Posterior vena cava (tissue), 2 donors: ENCODE data around the gene MACROD1. TPM values are rescaled to one million over a fixed set of nuclear protein-coding genes. Genes with fewer than 3 reads are reported as not detected.

ENCODE experiments used
- DNase-seq: peaks from one replicate; pipeline ENCODE4 v3.0.0-alpha.2; 2020; ENCODE audit warnings: low spot score
- intact Hi-C, 2 donors: fragments of 100-400 bp; cut with DNase I; formaldehyde crosslinking; loops; one replicate each; pipeline versions ENCODE4 v1.14.1 to v1.14.2; 2022 to 2023
- long read RNA-seq, 2 donors: library from polyadenylated mRNA; unstranded; transcript quantifications; one replicate each; pipeline ENCODE4 v2.0.0, GENCODE V29; 2020 to 2021
- total RNA-seq, 2 donors: library from RNA; stranded (reverse); fragmentation: NEBNext Ultra II Directional; extraction: Animal tissue kit (Norgen Biotek cat#: 25700); gene quantifications; one replicate each; pipeline ENCODE4 v1.2.1, GENCODE V29; 2021
- donor health status: DM: yes; HTN: yes; CAD: no.
- donor health status: DM: yes; HTN: yes; CAD: no.

MACROD1 gene
- 10 to 100 TPM; 15.9 to 16.8 TPM for total RNA-seq
- long read RNA-seq, donor 1, partial matches to known transcripts: 0 of 6 reads
- long read RNA-seq, donor 1, other reads (novel, unspliced or antisense): 2 of 6 reads
- long read RNA-seq, donor 2, transcript MACROD1-201 (11 exons, 1,205 nt): major isoform, 5 of 7 reads
- long read RNA-seq, donor 2, partial matches to known transcripts: 0 of 7 reads
- long read RNA-seq, donor 2, other reads (novel, unspliced or antisense): 2 of 7 reads

- intact Hi-C loops: no loop called here
- DNase-seq: peak; percentile 96
Measured at GRCh38 chr11:64165842-64166635, at the start of gene MACROD1. Gene MACROD1, minus strand, starts transcription at chr11:64166113. Its CDS starts 119 bp downstream, at chr11:64165994.

DNA sequence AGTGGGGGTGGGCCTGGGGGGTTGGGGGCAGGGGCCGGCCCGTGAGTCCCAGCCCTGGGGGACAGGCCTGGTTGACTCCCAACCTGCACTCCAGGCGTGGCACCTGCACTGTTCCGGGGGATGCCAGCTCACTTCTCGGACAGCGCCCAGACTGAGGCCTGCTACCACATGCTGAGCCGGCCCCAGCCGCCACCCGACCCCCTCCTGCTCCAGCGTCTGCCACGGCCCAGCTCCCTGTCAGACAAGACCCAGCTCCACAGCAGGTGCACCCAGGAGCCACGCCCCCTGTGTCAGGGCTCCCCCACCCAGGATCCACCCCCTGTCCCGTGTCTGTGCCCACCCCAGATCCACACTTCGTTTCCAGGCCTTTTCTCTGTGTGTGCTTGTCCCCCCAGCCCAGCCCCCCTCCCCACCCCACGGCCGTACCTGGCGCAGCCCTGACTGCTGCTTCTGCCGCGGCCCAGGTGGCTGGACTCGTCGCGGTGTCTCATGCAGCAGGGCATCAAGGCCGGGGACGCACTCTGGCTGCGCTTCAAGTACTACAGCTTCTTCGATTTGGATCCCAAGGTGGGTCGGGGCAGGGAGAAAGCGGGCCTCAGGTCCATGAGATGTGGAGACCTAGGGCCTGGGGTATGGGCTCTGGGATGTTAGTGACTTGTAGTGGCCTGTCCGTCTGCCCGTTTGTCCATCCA, 45.4 kb upstream of the MACROD1 start:
- intact Hi-C loops: no loop called here
- no peak for DNase-seq

DNA sequence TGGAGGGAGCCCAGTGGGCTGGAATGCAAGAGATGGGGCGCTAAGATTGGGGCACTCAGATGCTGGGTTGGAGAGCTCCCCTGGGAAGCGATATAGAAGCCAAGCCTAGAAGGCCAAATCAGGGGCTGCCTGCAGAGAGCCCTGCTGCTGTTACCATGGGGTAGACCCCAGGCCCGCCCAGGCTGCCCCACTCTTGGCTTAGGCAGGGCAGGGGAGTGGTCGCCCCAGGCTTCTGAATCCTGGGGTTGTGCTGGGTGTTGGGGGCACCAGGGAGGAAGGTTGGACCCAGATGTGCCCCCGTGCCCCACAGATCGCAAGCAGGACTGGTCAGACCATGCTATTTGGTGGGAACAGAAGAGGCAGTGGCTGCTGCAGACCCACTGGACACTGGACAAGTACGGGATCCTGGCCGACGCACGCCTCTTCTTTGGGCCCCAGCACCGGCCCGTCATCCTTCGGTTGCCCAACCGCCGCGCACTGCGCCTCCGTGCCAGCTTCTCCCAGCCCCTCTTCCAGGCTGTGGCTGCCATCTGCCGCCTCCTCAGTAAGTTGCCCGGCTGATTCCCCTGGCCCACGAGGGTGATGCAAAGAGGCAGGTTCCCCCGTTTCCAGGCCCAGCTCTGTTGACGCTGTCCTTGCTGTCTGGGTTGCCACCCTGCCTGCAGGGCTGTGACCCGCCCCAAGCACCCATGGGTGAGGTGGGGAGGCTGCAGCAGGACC, 44.5 kb upstream of the MACROD1 start:
- intact Hi-C loops: no loop called here
- no peak for DNase-seq

DNA sequence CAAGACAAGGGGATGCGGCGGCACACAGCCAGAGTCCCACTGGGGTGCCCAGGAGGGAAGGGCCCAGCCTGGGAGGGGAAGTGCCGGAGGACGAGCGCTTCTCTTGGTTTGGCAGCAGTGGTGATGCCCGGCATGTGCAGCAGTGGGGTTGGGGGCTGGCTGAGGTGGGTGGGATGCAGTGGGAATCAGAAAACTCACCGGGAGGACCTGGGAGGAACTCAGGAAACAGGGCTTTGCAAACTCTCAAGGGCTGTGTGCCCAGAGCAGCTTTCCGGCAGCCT, 43.6 kb upstream of the MACROD1 start:
- intact Hi-C loops: loop anchor here (5.0 to 10.0 kb wide), 2 partner anchors 85 to 93 kb away; partner anchors contain the start of genes CATSPERZ (in 1 of the 2) and KCNK4 (in 1 of the 2)
- DNase-seq: no peak

- intact Hi-C loops: loop anchor here (5.0 to 10.0 kb wide), 2 partner anchors 86 to 93 kb away; partner anchors contain the start of genes CATSPERZ (in 1 of the 2) and KCNK4 (in 1 of the 2)
Measured at GRCh38 chr11:64208796-64209562, 43.1 kb upstream of the MACROD1 start.

DNA sequence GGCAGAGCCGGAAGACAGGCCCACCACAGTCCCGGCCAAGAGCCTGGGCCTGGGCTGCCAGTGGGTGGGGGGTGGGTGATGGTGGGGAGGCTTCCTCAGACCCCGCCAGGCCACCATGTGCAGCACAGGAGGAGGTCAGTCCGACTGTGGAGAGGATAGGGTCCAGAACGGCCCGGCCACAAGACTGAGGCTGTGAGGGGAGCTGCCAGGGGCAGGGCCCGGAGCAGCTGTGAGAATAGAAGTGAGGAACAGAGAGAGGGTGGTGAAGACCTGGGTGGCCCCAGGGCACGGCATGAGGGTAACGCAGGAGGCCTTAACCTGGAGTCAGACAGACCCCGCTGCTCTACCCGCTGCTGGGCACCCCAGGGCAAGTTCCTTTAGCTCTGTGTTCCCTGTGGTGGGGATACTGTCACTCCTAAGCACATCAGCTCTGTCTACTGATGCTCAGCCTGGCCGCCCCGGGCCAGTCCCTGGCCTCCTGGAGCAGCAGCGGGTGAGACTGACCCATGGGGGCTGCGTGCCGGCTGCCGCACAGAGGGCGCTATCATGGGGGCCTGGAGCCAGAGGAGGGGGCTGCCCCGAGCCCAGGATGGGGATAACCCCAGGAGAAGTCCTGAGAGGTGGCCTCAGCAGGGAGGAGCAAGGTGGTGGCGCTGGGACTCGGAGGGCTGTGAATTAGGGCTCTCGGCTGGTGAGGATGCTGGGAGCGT, 42.3 kb upstream of the MACROD1 start:
- peak; percentile 82 for DNase-seq
- intact Hi-C loops: loop anchor here (5.0 to 10.0 kb wide), 2 partner anchors 87 to 94 kb away; partner anchors contain the start of genes CATSPERZ (in 1 of the 2) and KCNK4 (in 1 of the 2)

More at GRCh38 chr11:64208796-64209562, 43.1 kb upstream of the MACROD1 start:
- DNase-seq: peak; percentile 83

- intact Hi-C loops: loop anchor here (1.0 to 10.0 kb wide), 3 partner anchors 16 to 95 kb away; partner anchors contain the start of genes CATSPERZ (in 1 of the 2) and KCNK4 (in 1 of the 2)
- DNase-seq: peak; percentile 94
Measured at GRCh38 chr11:64207256-64208085, 41.6 kb upstream of the MACROD1 start.

GRCh38 chr11:64206457-64207255, 40.7 kb upstream of the MACROD1 start, which contains the start of gene FERMT3:
Gene FERMT3, plus strand, starts transcription at chr11:64206721. Its CDS starts 644 bp downstream, at chr11:64207365.
- intact Hi-C loops: loop anchor here (1.0 to 10.0 kb wide), 3 partner anchors 17 to 96 kb away; partner anchors contain the start of genes CATSPERZ (in 1 of the 2) and KCNK4 (in 1 of the 2)
- DNase-seq: peak; percentile 92

GRCh38 chr11:64204464-64204989, 38.6 kb upstream of the MACROD1 start:
- intact Hi-C loops: loop anchor here in 1 of 2 donors (10.0 kb wide), 1 partner anchor 90 kb away; the partner anchor contains the start of gene KCNK4
- DNase-seq: peak; percentile 95

DNA sequence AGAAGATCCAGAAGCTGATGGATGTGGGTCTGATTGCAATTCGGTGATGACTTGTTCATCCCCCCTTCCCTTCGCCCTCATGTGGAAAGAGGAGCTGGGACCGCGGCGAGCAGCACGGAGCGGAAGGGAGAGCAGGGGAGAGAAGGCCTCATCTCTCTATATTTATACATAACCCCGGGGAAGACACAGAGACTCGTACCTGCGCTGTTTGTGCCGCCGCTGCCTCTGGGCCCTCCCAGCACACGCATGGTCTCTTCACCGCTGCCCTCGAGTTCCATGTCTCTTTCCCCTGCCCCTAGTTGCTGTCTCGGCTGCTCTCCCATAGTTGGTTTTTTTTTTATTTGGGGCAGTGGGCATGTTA, 38.1 kb upstream of the MACROD1 start:
- DNase-seq: no peak
- intact Hi-C loops: loop anchor here in 1 of 2 donors (10.0 kb wide), 1 partner anchor 91 kb away; the partner anchor contains the start of gene KCNK4

DNA sequence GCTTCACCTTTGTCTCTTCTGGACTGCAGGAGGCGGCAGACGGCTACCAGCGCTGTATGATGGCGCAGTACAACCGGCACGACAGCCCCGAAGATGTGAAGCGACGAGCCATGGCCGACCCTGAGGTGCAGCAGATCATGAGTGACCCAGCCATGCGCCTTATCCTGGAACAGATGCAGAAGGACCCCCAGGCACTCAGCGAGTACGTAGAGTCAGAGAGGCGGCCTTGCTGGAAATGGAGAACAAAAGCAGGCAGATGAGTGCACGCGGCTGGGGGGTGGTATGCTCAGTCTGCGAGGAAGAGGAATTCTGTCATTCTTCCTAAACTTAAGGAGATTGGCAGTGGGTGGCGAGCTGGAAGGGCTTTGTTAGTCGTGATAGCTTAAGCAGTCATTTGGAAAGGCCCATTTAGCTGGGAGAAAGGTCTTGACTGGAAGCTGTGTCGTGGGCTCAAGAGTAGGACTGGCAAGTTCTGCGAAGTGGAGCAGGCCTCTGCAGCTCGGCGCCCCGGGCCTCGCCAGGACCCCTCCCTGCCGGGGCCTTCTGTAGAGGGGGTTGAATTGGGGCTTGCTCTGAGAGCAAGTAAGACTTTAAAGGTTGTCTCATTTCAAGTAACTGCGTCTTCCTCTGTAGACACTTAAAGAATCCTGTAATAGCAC, 37.6 kb upstream of the MACROD1 start:
- intact Hi-C loops: loop anchor here in 1 of 2 donors (10.0 kb wide), 1 partner anchor 91 kb away; the partner anchor contains the start of gene KCNK4
- no peak for DNase-seq

- intact Hi-C loops: loop anchor here in 1 of 2 donors (10.0 kb wide), 1 partner anchor 92 kb away; the partner anchor contains the start of gene KCNK4
- no peak for DNase-seq
Measured at GRCh38 chr11:64202992-64203391, 37.1 kb upstream of the MACROD1 start.

GRCh38 chr11:64201543-64201942, 35.6 kb upstream of the MACROD1 start:
- no peak for DNase-seq
- intact Hi-C loops: loop anchor here in 1 of 2 donors (10.0 kb wide), 1 partner anchor 93 kb away; the partner anchor contains the start of gene KCNK4

DNA sequence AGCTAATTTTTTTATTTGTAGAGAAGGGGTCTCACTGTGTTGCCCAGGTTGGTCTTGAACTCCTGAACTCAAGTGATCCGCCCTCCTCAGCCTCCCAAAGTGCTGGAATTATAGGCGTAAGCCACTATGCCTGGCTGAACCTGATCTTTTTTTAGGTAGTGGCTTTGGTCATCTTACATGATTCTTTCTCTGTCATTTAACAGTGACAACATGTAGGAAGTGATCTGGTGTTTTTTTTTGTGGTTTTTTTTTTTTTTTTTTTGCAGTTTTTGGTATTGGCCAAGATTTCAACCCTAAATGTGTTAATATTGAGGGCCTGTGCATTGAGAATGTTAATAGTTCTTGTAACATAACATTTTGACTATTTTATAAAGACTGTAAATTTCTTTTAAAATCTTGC, 32.6 kb upstream of the MACROD1 start:
- DNase-seq: no peak
- intact Hi-C loops: no loop called here

DNA sequence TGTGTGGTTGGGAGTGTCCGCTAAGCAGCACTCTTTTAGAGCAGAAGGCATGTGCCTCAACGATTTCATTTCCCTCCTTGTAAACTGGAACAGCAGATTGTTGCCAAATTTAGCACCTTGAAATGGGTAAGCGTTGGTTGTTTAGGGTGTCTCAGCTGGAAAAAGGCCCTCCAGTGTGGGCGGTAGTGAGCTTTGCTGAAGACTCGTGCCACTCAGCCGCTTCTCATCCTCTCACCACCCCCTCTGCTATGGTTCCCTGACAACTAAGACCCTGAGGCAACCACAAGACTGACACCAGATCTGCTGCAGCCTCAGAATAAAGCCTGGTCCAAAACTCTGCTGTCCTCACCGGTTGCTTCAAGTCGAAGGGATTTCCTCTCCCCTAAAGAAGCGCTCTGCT, 30.7 kb upstream of the MACROD1 start:
- intact Hi-C loops: no loop called here
- DNase-seq: no peak
